ENCODE data around the gene OLIG2. TPM values are rescaled to one million over a fixed set of nuclear protein-coding genes. Genes with fewer than 3 reads are reported as not detected.

Gene OLIG2
- total and polyA plus RNA-seq, 2 of the 4 experiments (the other 2 are of a cell fraction): not detected

DNA sequence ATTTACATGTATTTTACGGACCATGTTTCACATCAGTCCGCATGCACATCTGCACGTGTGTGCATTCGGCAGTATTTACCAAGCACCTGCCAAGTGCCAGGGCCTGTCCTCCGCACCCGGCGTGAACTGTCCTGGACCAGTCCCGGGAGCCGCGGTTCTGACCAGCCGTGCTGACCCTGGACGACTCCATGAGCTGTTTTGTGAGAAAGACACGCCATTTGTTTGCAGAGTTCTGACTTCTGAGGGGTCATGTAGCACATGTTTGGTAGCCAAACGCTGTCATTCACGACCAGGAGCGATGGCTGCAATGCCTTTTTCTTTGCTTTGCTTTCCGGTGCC lies 3.3 kb upstream of the OLIG2 start:
- Histone ChIP-seq H3K4ac (ENCODE audit: low read depth, low read length) (no peak overlapping the region), H3K79me1 (ENCODE audit: low read depth in 1 of 2, low read length in 2 of 2) (no peaks in the 10 kb centered on the region), H3K27ac (ENCODE audit: insufficient read depth, low read length) (no peak overlapping the region), H3K9me1 (ENCODE audit: insufficient read depth, low read length) (no peaks in the 10 kb centered on the region), H3K36me3 (ENCODE audit: control insufficient read depth, insufficient read depth, low read length) (no peaks in the 10 kb centered on the region), H2AFZ (replicated peaks; ENCODE audit: low read length, poor library complexity) (peak overlapping the region; percentile 5), H3K56ac (ENCODE audit: extremely low read depth, insufficient read depth, low read length) (no peak overlapping the region), H3K9ac (ENCODE audit: low read depth, low read length) (no peak overlapping the region), H2BK5ac (ENCODE audit: low read depth, low read length, poor library complexity, severe bottlenecking) (no peak overlapping the region), H4K5ac (ENCODE audit: low read depth, low read length) (no peak overlapping the region), H2BK15ac (ENCODE audit: low read depth, low read length) (no peak overlapping the region), H4K20me1 (ENCODE audit: insufficient read depth, low read length) (peaks cover 3% of the 10 kb centered on the region; the same call in 1 of the 2 replicates), H4K91ac (ENCODE audit: insufficient read depth, low read depth, low read length) (no peak overlapping the region), H3K23ac (ENCODE audit: low read depth, low read length) (no peak overlapping the region), H3K9me3 (ENCODE audit: control insufficient read depth, insufficient read depth, low read length) (peaks cover 8% of the 10 kb centered on the region), H3K4me3 (ENCODE audit: insufficient read depth, low read depth, low read length) (no peak overlapping the region), H4K8ac (ENCODE audit: low read depth in 2 of 2, low read length in 2 of 2) (no peak overlapping the region), H3K14ac (replicated peaks; ENCODE audit: low read depth, low read length) (no peak overlapping the region), H3K4me1 (ENCODE audit: control insufficient read depth, insufficient read depth, low read length) (no peaks in the 10 kb centered on the region), H3K4me2 (ENCODE audit: low read depth, low read length) (no peak overlapping the region), H3K18ac (ENCODE audit: low read depth, low read length) (no peak overlapping the region), H2AK9ac (replicated peaks; ENCODE audit: low read depth, low read length, poor library complexity) (no peak overlapping the region), H2BK20ac (ENCODE audit: low read depth, low read length) (no peak overlapping the region), H2BK120ac (ENCODE audit: low read depth, low read length) (no peak overlapping the region), H3K27me3 (ENCODE audit: control insufficient read depth, insufficient read depth, low read length) (peaks cover 95% of the 10 kb centered on the region), H2AK5ac (ENCODE audit: low read depth, low read length) (no peak overlapping the region)
- BruUV-seq (replicated peaks): no TSS peak
- dilution Hi-C loops (cut with HindIII; ENCODE audit: low sequenced_read_pairs, unreplicated experiment) (no loop called here), intact Hi-C loops (cut with micrococcal nuclease) (no loop called here), in situ Hi-C loops (cut with MboI; ENCODE audit: low sequenced_read_pairs) (no loop called here)
- CTCF ChIA-PET: no interaction called here
- POLR2A ChIA-PET (ENCODE audit: unreplicated experiment): no interaction called here
- TF ChIP-seq, protein P1, sequence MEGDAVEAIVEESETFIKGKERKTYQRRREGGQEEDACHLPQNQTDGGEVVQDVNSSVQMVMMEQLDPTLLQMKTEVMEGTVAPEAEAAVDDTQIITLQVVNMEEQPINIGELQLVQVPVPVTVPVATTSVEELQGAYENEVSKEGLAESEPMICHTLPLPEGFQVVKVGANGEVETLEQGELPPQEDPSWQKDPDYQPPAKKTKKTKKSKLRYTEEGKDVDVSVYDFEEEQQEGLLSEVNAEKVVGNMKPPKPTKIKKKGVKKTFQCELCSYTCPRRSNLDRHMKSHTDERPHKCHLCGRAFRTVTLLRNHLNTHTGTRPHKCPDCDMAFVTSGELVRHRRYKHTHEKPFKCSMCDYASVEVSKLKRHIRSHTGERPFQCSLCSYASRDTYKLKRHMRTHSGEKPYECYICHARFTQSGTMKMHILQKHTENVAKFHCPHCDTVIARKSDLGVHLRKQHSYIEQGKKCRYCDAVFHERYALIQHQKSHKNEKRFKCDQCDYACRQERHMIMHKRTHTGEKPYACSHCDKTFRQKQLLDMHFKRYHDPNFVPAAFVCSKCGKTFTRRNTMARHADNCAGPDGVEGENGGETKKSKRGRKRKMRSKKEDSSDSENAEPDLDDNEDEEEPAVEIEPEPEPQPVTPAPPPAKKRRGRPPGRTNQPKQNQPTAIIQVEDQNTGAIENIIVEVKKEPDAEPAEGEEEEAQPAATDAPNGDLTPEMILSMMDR (conservative IDR thresholded peaks at IDR 0.05; ENCODE audit: low read depth, low read length): no peak
- no peak for TF ChIP-seq RFX5 (IDR thresholded peaks at IDR 0.05; ENCODE audit: low read depth, low read length)
- TF ChIP-seq, protein P2, sequence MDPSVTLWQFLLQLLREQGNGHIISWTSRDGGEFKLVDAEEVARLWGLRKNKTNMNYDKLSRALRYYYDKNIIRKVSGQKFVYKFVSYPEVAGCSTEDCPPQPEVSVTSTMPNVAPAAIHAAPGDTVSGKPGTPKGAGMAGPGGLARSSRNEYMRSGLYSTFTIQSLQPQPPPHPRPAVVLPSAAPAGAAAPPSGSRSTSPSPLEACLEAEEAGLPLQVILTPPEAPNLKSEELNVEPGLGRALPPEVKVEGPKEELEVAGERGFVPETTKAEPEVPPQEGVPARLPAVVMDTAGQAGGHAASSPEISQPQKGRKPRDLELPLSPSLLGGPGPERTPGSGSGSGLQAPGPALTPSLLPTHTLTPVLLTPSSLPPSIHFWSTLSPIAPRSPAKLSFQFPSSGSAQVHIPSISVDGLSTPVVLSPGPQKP (IDR thresholded peaks at IDR 0.05; ENCODE audit: borderline replicate concordance, low read depth, low read length): no peak
- no peak for TF ChIP-seq MXI1 (IDR thresholded peaks at IDR 0.05; ENCODE audit: borderline replicate concordance, low read depth, low read length)
- TF ChIP-seq POLR2A (IDR thresholded peaks at IDR 0.05; ENCODE audit: low read depth, low read length): no peak
- no peak for TF ChIP-seq MAZ (IDR thresholded peaks at IDR 0.05; ENCODE audit: borderline replicate concordance, low read depth, low read length)
- no peak for TF ChIP-seq MAFK (IDR thresholded peaks at IDR 0.05; ENCODE audit: low read depth, low read length)
- no peak for TF ChIP-seq CHD1 (IDR thresholded peaks at IDR 0.05; ENCODE audit: low read depth, low read length)
- TF ChIP-seq RAD21 (IDR thresholded peaks at IDR 0.05; ENCODE audit: low read length): no peak
- 14% methylated on average over 16 of the region's 17 CpGs; no CpG with 5 or more reads in 1 of the 2 experiments for WGBS, 2 experiments (ENCODE audit: extremely low coverage in 2 of 2, insufficient read length in 1 of 2)
- ATAC-seq (ENCODE audit: low read depth): no peak
- no peak for DNase-seq
